Heart right ventricle (tissue), 16 donors: ENCODE measurements around the gene LDLRAP1. TPM values are rescaled to one million over a fixed set of nuclear protein-coding genes. Genes with fewer than 3 reads are reported as not detected.

Experiments
- ATAC-seq, 8 donors: fragments of 200-7000 bp; cut with Tn5 transposase; one replicate each; pipeline ENCODE4 v1.9.1; 2020; ENCODE audit warnings: mild to moderate bottlenecking in 8 of 8, moderate library complexity in 8 of 8, moderate number of reproducible peaks in 1 of 8
- DNase-seq, 2 donors: peaks; one replicate each; pipeline ENCODE4 v3.0.0-alpha.2; 2020
- H3K27ac ChIP-seq, 10 donors: fragments of 200-600 bp; sonication (generic) in 2 of 10; one replicate each; pipeline versions ENCODE4 v1.5.0 to v1.8.0; 2020 to 2022; ENCODE audit warnings: mild to moderate bottlenecking in 3 of 10
- H3K27me3 ChIP-seq, 7 donors: fragments of 200-600 bp; one replicate each; pipeline ENCODE4 v1.8.0; 2021 to 2022; ENCODE audit warnings: mild to moderate bottlenecking in 2 of 7
- H3K36me3 ChIP-seq, 9 donors: fragments of 200-600 bp; sonication (generic) in 1 of 9; one replicate each; pipeline versions ENCODE4 v1.5.0 to v1.8.0; 2020 to 2022; ENCODE audit warnings: mild to moderate bottlenecking in 2 of 9
- H3K4me1 ChIP-seq, 9 donors: fragments of 200-600 bp; sonication (generic) in 1 of 9; one replicate each; pipeline versions ENCODE4 v1.5.0 to v1.8.0; 2020 to 2022; ENCODE audit warnings: mild to moderate bottlenecking in 4 of 9
- H3K4me3 ChIP-seq, 10 donors: fragments of 200-600 bp; sonication (generic) in 2 of 10; one replicate each; pipeline versions ENCODE4 v1.5.0 to v1.8.0; 2020 to 2022; ENCODE audit warnings: mild to moderate bottlenecking in 7 of 10, moderate library complexity in 2 of 10
- H3K9me3 ChIP-seq, 11 donors: fragments of 200-600 bp in 10 of 11; sonication (generic) in 2 of 11; one replicate each; pipeline versions ENCODE4 v1.5.0 to v1.8.0; 2013 to 2022; ENCODE audit warnings: mild to moderate bottlenecking in 2 of 11, control low read depth in 1 of 11, moderate library complexity in 1 of 11
- WGBS, 2 donors: extraction: QIAGEN DNeasy Blood & Tissue Kit; methylation state at CpG; one replicate each; pipeline ENCODE4 v1.1.7; 2013; ENCODE audit warnings: inconsistent platforms in 1 of 2; 5-methylcytosine and 5-hydroxymethylcytosine counted together
- intact Hi-C, 10 donors: fragments of 100-400 bp; cut with DNase I; formaldehyde crosslinking; loops; one replicate each; pipeline versions ENCODE4 v1.11.1 to v1.14.2; 2022
- polyA plus RNA-seq, 2 donors: library from polyadenylated mRNA; stranded (reverse); fragments of 200-250 nt; gene quantifications; one replicate each; pipeline ENCODE4 v1.2.3, GENCODE V29; 2013
- total RNA-seq, 10 donors: library from RNA; stranded (reverse); fragmentation: NEBNext Ultra II Directional in 3 of 10; extraction: Animal tissue kit (Norgen Biotek cat#: 25700) in 3 of 10; gene quantifications; one replicate each; pipeline versions ENCODE4 v1.2.1 to v1.2.4, GENCODE V29; 2021 to 2023
- TF ChIP-seq, protein P1 (sequence below), 9 donors: fragments of 200-600 bp; sonication (generic) in 2 of 9; IDR thresholded peaks; one replicate each; pipeline versions ENCODE4 v1.5.0 to v1.8.0; 2021 to 2022; ENCODE audit warnings: antibody characterized with exemption in 9 of 9, mild to moderate bottlenecking in 5 of 9, moderate library complexity in 1 of 9
- donor health status: Arrhythmogenic right ventricular cardiomyopathy.
- donor health status: ischemic (EF 13 %, LVEDD 7.1; RV severe dilation, severe dysfunction).
- donor health status: healthy with polysubstance abuse.
- donor health status: DM: no; HTN: yes; CAD: no.
- donor health status: DM: no; HTN: no; CAD: no.
- donor health status: ischemic (EF 25% LVEDD 6.9; RV normal size, moderate dysfunction).
- donor health status: ischemic (EF 25% LVEDD 5.7; RV mildly dilated, moderate dysfunction).
- donor health status: healthy.
- donor health status: DM: yes; HTN: yes; CAD: no.
- donor health status: Ischemic cardiomyopathy.
- donor health status: ischemic (EF 35%, LVEDD 5.7; RV mildly dilated, moderate dysfunction).
- donor health status: nonischemic (EF 11% LVEDD 7.7; RV severe dilation, severe dysfunction).
- donor health status: DM: yes; HTN: yes; CAD: no.
- donor health status: PGD.
- donor health status: ischemic (EF 29% LVEDD 5.4; RV normal size, mild dysfunction).
- donor health status: nonischemic (EF 23%, LVEDD 6.1; RV moderate dilation, normal function).

The LDLRAP1 gene
- total and polyA plus RNA-seq, 12 donors: 8.5 to 16.1 (median 10.3) TPM

DNA sequence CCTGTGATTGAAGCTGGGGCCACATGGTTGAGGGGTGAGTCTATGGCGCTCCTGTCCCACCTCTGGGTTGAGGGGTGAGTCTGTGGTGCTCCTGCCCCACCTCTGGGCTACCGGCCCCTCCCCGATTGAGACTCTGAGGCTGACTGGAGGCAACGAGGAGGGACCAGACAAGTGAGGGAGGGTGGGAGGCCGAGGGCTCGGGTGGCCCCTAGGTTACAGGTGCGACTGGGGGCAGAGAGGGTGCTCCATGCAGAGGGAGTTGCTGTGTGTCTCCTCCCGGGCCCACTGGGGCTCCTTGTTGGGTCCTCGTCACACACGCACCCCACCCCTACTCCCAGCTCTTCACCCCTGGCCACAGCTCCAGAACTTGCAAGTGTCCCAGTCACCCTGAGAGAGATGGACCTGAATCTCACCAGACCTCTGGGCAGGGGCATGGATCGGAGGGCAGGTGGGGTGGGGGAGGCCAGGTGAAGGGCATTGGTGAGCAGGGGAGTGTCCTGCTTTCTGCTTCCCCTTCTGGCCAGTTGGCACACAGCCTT, 12.8 kb downstream of the LDLRAP1 start:
- peak overlapping the region in 4 of 10 donors; percentile 5 to 36 (median 24) for H3K27ac ChIP-seq

DNA sequence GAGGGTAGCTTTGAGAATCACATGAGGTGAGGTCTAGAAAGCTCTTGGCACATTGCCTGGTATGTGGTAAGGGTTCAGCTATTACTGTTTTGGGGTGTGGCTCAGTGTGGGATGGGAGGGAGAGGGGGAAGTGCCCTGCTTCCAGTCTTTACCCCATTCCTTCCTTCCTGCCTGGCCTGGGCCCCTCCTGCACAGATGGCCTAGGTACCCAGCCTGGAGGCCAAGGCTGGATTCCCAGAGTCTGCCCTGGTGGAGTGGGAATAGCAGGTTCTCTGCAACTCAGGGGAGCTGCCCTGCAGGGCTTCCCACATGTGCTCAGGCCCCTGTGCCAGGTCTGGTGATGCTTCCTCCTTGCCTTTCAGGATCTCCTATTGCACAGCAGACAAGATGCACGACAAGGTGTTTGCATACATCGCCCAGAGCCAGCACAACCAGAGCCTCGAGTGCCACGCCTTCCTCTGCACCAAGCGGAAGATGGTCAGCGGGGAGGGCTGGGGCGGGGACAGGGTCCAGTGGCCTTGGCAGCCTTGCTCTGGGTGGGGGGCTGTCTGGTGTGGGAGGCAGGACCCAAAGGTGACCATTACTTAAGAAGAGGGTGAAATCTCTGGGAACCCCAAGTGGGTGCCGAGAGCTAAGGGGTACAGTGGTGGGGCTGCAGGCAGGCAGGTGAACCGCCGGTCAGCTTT, 13.5 kb downstream of the LDLRAP1 start:
- H3K36me3 ChIP-seq: peaks cover 0 to 64% (median 3%) of the 10 kb centered on the region in 9 donors
- TF ChIP-seq, protein P1, sequence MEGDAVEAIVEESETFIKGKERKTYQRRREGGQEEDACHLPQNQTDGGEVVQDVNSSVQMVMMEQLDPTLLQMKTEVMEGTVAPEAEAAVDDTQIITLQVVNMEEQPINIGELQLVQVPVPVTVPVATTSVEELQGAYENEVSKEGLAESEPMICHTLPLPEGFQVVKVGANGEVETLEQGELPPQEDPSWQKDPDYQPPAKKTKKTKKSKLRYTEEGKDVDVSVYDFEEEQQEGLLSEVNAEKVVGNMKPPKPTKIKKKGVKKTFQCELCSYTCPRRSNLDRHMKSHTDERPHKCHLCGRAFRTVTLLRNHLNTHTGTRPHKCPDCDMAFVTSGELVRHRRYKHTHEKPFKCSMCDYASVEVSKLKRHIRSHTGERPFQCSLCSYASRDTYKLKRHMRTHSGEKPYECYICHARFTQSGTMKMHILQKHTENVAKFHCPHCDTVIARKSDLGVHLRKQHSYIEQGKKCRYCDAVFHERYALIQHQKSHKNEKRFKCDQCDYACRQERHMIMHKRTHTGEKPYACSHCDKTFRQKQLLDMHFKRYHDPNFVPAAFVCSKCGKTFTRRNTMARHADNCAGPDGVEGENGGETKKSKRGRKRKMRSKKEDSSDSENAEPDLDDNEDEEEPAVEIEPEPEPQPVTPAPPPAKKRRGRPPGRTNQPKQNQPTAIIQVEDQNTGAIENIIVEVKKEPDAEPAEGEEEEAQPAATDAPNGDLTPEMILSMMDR (IDR thresholded peaks at IDR 0.05): no peak
- H3K4me3 ChIP-seq: no peak overlapping the region
- no peaks in the 10 kb centered on the region for H3K27me3 ChIP-seq
- DNase-seq: no peak
- intact Hi-C loops: no loop called here
- peaks cover 3 to 88% (median 78%) of the 10 kb centered on the region in 9 donors for H3K4me1 ChIP-seq
- WGBS, 2 donors: 93 to 94% methylated on average over 10 of the region's 10 CpGs
- peak in 1 of 8 donors; percentile 39 for ATAC-seq
- H3K9me3 ChIP-seq: no peaks in the 10 kb centered on the region
- H3K27ac ChIP-seq: peak overlapping the region in 3 of 10 donors; percentile 5 to 29 (median 20)

More for the DNA sequence above, 12.8 kb downstream of the LDLRAP1 start:
- DNase-seq (no peak), ATAC-seq (no peak)
- intact Hi-C loops: no loop called here
- H3K4me3 ChIP-seq: no peak overlapping the region
- peaks cover 4 to 88% (median 78%) of the 10 kb centered on the region in 9 donors for H3K4me1 ChIP-seq
- no peaks in the 10 kb centered on the region for H3K27me3 ChIP-seq
- 87 to 97% methylated on average over 10 to 11 of the region's 11 CpGs for WGBS, 2 donors
- TF ChIP-seq, protein P1 (IDR thresholded peaks at IDR 0.05): no peak
- peaks cover 0 to 58% (median 3%) of the 10 kb centered on the region in 9 donors for H3K36me3 ChIP-seq
- H3K9me3 ChIP-seq: no peaks in the 10 kb centered on the region

DNA sequence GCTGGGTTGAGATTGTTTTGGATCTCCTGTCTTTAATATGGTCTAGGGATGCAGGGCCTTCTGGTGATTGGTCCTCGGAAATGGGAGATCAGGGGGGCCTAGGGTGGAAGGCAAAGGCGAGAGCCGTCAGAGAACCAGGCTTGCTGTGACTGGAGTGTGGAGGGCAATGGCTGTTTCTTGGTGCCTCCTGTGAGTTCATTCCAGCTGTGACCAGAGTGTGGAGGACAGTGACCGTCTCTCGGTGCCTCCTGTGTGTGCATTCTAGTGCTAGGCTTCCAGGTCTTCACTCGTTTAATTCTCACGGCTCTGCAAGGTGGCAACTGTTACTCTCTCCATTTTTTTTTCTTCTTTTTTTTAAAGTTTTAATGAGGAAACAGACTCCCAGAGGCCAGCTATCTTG, 14.1 kb downstream of the LDLRAP1 start:
- peaks cover 3 to 88% (median 78%) of the 10 kb centered on the region in 9 donors for H3K4me1 ChIP-seq
- no peak for ATAC-seq
- intact Hi-C loops: no loop called here
- H3K36me3 ChIP-seq: peaks cover 0 to 70% (median 3%) of the 10 kb centered on the region in 9 donors
- DNase-seq: no peak
- TF ChIP-seq, protein P1 (IDR thresholded peaks at IDR 0.05): no peak
- H3K4me3 ChIP-seq: no peak overlapping the region
- no peaks in the 10 kb centered on the region for H3K27me3 ChIP-seq
- H3K27ac ChIP-seq: peak overlapping the region in 1 of 10 donors; percentile 10
- H3K9me3 ChIP-seq: no peaks in the 10 kb centered on the region
- 91 to 92% methylated on average over 7 of the region's 7 CpGs for WGBS, 2 donors

DNA sequence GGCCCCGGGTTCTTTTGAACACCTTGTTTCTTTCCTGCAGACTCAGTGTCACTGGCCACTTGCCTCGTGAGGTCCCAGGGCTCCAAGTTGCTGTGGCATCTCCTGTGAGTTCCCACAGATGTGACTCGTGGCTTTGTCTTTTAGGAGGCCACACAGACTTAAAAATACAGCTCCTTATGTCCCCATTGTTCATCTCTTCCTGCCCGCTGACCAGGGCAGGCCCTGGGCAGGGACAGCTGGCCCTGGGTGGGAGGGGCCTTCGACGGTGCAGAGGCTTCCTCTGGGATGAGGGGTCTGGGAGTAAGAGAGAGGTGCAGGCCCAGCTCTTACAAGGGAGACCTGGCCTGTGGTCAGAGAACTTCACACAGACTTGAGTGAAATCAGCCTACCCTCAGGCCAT, 15.6 kb downstream of the LDLRAP1 start:
- whole genome bisulfite sequencing, 2 donors: 45 to 50% methylated on average over 6 of the region's 6 CpGs
- no peak for DNase-seq
- peak in 3 of 8 donors; percentile 23 to 36 (median 27) for ATAC-seq
- Histone ChIP-seq H3K27ac (peak overlapping the region in 8 of 10 donors; percentile 11 to 82 (median 34)), H3K36me3 (peaks cover 0 to 85% (median 11%) of the 10 kb centered on the region in 9 donors), H3K9me3 (no peaks in the 10 kb centered on the region), H3K27me3 (no peaks in the 10 kb centered on the region), H3K4me3 (no peak overlapping the region), H3K4me1 (peaks cover 3 to 77% (median 72%) of the 10 kb centered on the region in 9 donors)
- intact Hi-C loops: no loop called here
- TF ChIP-seq, protein P1 (IDR thresholded peaks at IDR 0.05): no peak
